HTERT RPE-1 (cell line): ENCODE data around the gene RELN.

Experiments
- in situ Hi-C: fragments of 300-500 bp; cut with MboI; formaldehyde crosslinking; loops from 4 replicates; pipeline ENCODE4 v1.14.3; 2020; ENCODE audit warnings: low sequenced_read_pairs

The RELN gene

GRCh38 chr7:103991406-103991805, 1.9 kb upstream of the RELN start:
- in situ Hi-C loops: no loop called here

- in situ Hi-C loops: no loop called here
Observed at GRCh38 chr7:103990991-103991390, 1.5 kb upstream of the RELN start.

GRCh38 chr7:103989785-103990767, 618 bp upstream of the RELN start:
- in situ Hi-C loops: no loop called here

GRCh38 chr7:103988468-103989199, 824 bp downstream of the RELN start:
- in situ Hi-C loops: no loop called here

- in situ Hi-C loops: no loop called here
Observed at GRCh38 chr7:103987451-103987850, 2.0 kb downstream of the RELN start.

- in situ Hi-C loops: no loop called here
Observed at GRCh38 chr7:103985565-103986126, 3.8 kb downstream of the RELN start.

GRCh38 chr7:103984050-103984449, 5.4 kb downstream of the RELN start:
- in situ Hi-C loops: no loop called here

GRCh38 chr7:103983201-103983977, 6.1 kb downstream of the RELN start:
- in situ Hi-C loops: no loop called here

- in situ Hi-C loops: no loop called here
Observed at GRCh38 chr7:103981003-103981423, 8.4 kb downstream of the RELN start.

- in situ Hi-C loops: no loop called here
Observed at GRCh38 chr7:103972779-103973434, 16.6 kb downstream of the RELN start.

- in situ Hi-C loops: no loop called here
Observed at GRCh38 chr7:103967401-103967800, 22.1 kb downstream of the RELN start.

- in situ Hi-C loops: no loop called here
Observed at GRCh38 chr7:103966593-103967277, 22.7 kb downstream of the RELN start.

GRCh38 chr7:103964269-103964668, 25.2 kb downstream of the RELN start:
- in situ Hi-C loops: no loop called here

GRCh38 chr7:103962070-103962469, 27.4 kb downstream of the RELN start:
- in situ Hi-C loops: no loop called here

GRCh38 chr7:103958284-103958818, 31.1 kb downstream of the RELN start:
- in situ Hi-C loops: no loop called here

- in situ Hi-C loops: no loop called here
Observed at GRCh38 chr7:103955985-103956384, 33.5 kb downstream of the RELN start.

- in situ Hi-C loops: no loop called here
Observed at GRCh38 chr7:103952408-103952807, 37.0 kb downstream of the RELN start.

- in situ Hi-C loops: no loop called here
Observed at GRCh38 chr7:103951311-103951710, 38.1 kb downstream of the RELN start.

- in situ Hi-C loops: no loop called here
Observed at GRCh38 chr7:103949374-103949773, 40.1 kb downstream of the RELN start.
